Measurements from ENCODE around the gene SLC27A1. TPM values are rescaled to one million over a fixed set of nuclear protein-coding genes. Genes with fewer than 3 reads are reported as not detected.

Gene SLC27A1
- total and polyA plus RNA-seq, 9 of the 15 experiments (the other 6 are each of a cell fraction or from before 2014, with no cell fraction given) = 0.06 to 3.0 (median 1.1) TPM

GRCh38 chr19:17436874-17437267 lies 33.5 kb upstream of the SLC27A1 start (continued):
- TF ChIP-seq, protein P1, sequence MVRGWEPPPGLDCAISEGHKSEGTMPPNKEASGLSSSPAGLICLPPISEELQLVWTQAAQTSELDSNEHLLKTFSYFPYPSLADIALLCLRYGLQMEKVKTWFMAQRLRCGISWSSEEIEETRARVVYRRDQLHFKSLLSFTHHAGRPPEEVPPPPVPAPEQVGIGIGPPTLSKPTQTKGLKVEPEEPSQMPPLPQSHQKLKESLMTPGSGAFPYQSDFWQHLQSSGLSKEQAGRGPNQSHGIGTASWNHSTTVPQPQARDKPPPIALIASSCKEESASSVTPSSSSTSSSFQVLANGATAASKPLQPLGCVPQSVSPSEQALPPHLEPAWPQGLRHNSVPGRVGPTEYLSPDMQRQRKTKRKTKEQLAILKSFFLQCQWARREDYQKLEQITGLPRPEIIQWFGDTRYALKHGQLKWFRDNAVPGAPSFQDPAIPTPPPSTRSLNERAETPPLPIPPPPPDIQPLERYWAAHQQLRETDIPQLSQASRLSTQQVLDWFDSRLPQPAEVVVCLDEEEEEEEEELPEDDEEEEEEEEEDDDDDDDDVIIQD (CRISPR knock-in tag; IDR thresholded peaks at IDR 0.05) = no peak
- TF ChIP-seq, protein P2, sequence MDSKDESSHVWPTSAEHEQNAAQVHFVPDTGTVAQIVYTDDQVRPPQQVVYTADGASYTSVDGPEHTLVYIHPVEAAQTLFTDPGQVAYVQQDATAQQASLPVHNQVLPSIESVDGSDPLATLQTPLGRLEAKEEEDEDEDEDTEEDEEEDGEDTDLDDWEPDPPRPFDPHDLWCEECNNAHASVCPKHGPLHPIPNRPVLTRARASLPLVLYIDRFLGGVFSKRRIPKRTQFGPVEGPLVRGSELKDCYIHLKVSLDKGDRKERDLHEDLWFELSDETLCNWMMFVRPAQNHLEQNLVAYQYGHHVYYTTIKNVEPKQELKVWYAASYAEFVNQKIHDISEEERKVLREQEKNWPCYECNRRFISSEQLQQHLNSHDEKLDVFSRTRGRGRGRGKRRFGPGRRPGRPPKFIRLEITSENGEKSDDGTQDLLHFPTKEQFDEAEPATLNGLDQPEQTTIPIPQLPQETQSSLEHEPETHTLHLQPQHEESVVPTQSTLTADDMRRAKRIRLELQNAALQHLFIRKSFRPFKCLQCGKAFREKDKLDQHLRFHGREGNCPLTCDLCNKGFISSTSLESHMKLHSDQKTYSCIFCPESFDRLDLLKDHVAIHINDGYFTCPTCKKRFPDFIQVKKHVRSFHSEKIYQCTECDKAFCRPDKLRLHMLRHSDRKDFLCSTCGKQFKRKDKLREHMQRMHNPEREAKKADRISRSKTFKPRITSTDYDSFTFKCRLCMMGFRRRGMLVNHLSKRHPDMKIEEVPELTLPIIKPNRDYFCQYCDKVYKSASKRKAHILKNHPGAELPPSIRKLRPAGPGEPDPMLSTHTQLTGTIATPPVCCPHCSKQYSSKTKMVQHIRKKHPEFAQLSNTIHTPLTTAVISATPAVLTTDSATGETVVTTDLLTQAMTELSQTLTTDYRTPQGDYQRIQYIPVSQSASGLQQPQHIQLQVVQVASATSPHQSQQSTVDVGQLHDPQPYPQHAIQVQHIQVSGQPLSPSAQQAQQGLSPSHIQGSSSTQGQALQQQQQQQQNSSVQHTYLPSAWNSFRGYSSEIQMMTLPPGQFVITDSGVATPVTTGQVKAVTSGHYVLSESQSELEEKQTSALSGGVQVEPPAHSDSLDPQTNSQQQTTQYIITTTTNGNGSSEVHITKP (IDR thresholded peaks at IDR 0.05; ENCODE audit: partially characterized antibody) = no peak
- TF ChIP-seq BCOR (IDR thresholded peaks at IDR 0.05) (peak; percentile 67), THAP12 (CRISPR knock-in tag; IDR thresholded peaks at IDR 0.05) (no peak)
